COLO668 (cell line): ENCODE data around the gene MRS2.

ENCODE experiments used
- DNase-seq: peaks from one replicate; lab custom pipeline; 2025; ENCODE audit not compliant: unreplicated experiment; lab: John Stamatoyannopoulos, UW

The MRS2 gene

DNA sequence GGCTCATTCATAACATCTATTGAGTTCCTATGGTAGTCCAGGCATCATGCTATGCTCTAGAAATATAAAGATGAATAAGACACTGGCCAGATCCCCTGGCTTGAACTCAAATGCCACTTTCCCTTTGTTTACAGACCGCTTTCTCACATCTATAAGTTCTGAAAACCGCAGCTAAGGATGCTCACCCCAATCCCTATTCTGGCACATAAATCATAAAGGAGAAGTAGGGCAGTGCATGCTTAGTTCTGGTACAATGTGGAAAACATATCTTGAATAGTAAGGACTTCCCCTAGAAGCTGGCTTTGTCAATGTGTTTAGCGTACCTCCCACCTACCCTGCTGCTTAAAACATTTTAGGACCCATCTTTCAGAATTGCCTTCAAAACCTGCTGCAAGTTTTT lies 26.4 kb downstream of the MRS2 start:
- no peak for DNase-seq

DNA sequence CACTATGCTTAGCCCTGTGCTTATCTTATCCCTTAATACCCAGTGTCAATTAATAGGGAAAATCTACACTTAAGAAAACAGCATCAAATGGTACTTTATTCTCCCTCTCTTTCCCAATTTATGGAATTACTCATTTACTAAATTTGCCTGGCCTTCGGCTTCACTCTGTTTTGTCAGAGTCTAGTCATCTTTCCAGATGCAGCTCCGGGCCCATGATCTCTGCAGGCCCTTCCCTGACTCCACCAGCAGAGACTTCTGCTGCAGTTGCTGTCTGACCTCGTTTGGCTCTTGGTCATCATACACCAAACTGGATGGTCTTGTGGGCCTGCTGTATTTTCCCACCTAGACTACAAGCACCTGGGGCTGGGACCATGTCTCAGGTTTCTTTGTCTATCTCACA lies 27.4 kb downstream of the MRS2 start:
- DNase-seq: no peak

DNA sequence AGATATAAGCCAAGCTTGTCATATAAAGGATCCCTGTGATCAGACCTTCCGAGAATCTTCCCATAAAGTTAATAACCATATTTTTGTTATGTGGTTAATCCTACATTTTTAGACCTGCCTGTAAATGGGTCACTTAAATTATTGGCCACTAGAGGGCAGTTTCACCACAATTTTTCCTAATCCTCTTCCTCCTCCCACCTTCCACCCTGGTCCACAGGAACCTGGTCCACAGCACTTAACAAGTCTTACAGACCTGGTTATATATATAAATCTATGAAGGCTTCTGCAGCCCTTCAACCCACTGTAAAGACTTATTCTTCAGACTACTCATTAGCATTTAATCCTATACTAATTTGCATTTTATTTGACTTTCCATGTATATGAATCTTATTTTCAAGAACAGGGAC lies 28.3 kb downstream of the MRS2 start:
- peak; percentile 6 for DNase-seq

DNA sequence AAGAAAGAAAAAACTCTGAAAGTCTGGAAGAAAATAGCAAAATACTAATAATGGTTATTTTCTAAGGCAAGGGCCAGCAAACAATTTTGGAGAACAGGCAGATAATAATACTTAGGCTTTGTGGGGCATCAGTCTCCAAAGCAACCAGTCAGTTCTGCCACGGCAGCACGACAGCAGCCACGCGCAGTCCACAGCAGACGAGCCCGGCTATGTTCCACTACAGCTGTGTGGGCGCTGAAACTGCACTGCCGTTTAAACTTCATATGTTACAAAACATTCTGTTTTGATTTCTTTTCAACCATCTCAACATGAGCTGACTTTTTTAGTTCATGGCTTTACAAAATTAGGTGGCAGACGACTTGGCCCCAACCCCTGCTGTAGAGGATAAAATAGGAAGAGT lies 29.9 kb downstream of the MRS2 start:
- DNase-seq: no peak

DNA sequence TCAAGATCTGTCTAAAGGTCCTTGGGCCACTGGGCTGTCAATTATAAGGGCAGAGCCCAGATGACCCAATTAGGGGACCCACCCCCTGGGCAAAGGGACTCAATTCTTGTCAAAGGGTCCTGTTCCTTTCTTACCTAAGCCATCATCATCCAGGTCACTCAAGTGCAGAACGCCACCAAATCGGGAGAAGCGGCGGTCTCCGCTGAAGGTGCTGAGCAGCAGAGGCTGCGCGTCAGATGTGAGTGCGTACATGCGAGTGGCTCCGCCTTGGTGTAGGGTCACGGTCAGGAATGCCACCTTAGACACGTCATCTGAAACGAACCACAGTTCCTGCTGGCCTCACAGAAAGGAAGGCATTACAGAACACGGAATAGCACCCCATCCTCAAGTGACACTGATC lies 34.2 kb downstream of the MRS2 start:
- no peak for DNase-seq

DNA sequence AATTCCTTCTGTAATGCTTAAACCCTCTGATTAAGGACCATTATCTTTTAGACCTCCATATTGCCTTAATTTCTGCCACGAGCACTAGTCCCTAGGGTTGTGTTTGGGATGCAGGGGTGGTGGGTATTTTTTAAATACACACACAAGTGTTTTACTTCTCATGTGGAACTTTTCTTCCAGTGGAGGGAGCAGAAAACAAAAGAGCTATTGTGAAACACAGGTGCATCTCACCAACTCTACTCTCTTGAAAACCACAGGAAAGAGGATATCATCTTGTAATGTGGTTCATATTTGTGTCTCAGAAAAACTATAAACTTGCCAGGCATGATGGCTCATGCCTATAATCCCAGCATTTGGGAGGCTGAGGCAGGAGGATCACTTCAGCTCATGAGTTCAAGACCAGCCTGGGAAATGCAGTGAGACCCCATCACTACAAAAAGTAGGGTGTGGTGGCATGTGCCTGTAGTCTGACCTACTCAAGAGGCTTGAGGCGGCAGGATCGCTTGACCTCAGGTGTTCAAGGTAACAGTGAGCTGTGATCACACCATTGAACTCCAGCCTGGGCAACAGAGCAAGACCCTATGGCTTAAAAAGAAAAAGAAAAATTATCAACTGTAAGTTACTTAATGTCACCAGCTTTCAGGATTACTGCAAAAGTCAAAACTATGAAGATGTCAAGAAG lies 37.3 kb downstream of the MRS2 start:
- no peak for DNase-seq

DNA sequence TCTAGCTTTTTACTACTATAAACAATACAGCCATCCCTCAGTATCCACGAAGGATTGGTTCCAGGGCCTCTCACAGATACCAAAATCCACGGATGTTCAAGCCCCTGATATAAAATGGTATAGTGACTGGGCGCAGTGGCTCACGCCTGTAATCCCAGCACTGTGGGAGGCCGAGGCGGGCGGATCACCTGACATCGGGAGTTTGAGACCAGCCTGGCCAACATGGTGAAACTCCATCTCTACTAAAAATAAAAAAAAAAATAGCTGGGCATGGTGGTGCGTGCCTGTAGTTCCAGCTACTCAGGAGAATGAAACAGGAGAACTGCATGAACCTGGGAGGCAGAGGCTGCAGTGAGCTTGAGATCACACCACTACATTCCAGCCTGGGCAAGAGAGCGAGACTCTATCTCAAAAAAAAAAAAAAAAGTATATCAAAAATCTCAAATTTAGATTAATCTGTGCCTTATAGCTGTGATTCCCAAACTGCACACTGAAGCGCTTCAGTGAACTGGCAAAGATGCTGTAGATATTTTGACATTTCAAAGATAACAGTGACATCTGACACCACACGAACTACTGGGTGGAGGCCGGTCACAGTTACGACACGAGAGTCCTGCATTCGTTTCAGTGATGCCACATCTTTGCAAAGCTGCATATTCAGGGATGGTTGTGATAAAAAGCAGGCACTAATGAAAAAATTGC lies 38.3 kb downstream of the MRS2 start:
- no peak for DNase-seq

DNA sequence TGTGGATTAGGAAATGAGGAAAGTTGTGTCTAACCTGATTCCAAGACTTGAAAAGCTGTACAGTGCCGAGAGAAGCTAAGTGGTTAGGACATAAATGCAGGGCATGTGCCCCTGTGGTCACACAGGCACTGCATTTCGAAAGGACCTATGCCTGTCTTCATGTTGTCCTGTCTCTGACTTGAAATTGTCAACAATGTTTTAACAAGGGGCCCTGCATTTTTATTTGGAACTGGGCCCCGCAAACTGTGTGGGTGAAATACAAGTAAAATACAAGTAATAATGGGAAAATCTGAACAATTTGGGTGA lies 38.8 kb downstream of the MRS2 start:
- DNase-seq: no peak

DNA sequence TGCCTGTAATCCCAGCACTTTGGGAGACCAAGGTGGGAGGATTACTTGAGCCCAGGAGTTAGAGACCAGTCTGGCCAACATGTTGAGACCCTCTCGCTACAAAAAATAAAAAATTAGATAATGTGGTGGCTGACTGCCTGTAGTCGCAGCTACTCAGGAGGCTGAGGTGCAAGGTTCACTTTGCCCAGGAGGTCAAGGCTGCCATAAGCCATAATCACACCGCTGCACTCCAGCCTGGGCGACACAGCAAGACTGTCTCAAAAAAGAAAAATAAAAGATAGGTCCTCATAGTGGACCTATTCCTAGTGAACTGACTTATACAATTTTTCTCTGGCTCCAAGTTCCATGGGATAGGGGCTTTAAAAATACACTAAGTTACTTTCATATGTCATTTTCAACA lies 41.9 kb downstream of the MRS2 start:
- no peak for DNase-seq

DNA sequence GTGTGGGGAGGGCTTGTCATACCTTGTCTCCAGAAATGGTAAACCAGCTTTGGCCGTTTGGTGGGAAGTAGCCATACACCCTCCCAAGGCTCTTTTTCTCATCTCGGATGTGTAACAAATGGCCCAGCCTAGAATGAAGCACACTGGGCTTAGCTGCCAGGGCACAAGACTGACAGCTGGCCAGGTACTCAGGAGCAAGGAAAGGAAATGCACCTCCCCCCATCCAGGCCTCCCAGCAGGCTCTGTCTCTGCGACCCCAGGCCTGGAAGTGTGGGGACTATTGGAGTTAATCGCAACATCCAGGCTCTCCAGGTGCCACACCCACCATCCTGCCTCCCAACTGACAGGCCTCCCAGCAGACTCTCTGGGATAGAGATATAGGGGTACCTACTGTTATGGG lies 43.0 kb downstream of the MRS2 start:
- DNase-seq: no peak

DNA sequence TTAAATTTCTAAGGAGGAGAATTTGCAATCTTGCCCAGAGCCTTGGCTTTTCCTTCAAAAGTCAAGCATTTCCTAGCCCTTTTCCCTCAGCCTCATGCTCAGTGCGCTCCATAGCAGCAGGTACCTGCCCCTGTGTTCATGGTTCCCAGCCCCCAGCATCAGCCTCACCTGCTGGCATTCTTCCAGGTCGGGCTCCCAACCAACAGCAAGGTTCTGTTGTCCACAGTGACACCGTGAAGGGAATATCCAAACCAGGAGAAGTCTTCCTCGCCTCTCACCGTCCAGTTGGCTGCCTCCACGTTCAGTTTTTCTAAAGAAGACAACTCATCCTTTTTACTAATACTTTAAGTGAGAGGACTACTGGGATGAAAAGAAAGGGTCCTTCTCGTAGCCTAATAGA lies 43.9 kb downstream of the MRS2 start:
- no peak for DNase-seq

DNA sequence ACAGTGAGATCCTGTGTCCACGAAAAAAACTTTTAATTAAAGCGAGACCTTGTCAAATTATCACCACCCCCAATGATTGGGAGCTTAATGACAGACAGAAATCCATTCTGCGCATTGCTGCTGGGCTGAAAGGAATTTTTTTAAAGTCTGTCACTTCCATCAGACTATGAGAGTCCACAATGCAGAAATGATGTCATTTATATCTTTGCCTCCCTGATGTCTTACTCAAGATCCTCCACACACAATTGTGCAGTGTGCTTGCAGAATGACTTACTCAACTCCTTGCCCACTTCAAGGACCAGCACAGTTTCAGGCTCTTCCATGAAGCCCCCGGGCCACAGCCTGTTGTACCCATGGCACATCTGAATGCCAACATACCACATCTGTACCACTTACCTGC lies 45.7 kb downstream of the MRS2 start:
- no peak for DNase-seq

DNA sequence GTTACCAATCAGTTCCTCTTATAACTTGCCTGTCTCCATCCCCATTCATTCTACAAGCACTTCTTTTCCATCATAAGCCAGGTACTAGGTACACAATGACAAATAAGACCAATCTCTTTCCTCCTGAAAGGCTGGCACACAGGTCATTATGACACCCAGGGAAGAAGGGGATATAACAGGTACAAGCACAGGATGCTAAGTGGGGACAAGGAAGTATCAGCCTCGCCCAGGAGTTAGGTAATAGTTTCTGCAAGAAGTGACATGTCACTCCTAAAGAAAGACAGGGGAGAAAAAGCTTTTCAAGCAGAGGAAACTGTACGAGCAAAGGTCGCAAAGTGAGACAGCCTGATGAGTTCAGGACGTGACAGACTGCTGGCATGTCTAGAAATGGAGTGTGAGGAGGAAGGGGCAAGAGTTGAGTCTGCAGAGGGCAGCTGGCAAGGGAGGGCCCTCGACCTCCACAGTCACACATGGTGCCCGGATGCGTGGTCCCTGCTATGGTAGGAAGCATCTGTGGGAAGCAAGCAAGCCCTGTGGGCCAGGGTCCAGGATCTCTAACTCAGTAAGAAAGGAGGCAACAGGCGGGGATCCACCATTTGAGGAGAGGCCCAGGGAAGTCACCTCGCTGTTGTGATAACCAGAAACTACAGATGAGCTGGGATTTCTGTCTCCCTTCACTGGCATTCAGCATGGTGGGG lies 46.2 kb downstream of the MRS2 start:
- DNase-seq: no peak

DNA sequence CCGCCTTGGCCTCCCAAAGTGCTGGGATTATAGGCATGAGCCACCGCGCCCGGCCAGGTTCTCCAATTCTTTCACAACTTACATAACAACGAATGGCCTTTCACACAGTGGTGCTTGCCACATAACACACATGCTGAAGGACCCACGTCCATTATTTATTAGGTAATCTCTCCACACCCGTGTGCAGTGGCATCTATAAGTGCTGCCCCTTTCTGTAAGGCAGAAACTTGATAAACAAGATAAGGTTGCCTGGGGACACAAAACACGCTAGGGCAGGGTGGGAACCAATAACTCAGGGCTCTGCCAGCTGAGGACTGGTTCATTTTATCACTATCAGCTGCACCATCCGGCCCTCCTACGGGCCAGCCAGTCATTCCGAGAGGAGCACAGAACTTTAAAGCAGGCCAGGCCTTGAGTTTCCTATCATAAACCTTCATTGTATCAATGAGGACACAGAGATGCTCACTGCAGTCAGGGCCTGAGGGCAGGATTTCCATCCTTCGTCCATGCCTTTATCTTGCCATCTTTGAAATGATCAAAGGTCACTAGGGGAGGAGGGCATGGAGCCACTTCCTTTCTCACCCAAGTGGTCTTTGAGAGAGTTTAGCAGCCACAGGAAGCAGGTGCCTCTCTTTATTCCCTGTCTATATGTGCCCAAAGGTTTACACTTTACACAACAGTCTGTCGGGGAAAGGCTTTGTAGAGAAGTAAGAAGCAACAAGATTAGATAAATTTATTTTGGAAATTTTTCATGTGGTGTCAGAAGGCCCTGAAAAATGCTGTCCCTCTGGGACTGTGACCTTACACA lies 49.0 kb downstream of the MRS2 start:
- no peak for DNase-seq

DNA sequence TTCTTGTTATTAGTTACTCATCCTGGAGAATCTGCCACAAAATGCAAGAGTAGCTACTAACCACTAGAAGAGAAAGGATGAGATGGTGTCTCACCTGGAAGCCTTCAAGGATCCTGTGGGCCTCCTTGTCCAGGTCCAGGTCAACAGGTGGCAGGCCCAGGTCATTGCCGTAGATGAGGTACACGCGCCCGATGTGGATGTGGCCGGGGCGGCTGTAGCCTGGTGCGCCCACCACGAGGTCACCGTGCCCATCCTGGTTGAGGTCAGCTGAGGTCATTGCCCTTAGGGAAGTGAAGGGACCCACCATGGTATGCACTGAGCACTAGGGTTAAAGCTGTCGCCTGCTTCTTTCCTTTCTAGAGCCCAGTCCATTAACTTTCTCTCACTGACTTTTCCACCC lies 51.2 kb downstream of the MRS2 start:
- no peak for DNase-seq

DNA sequence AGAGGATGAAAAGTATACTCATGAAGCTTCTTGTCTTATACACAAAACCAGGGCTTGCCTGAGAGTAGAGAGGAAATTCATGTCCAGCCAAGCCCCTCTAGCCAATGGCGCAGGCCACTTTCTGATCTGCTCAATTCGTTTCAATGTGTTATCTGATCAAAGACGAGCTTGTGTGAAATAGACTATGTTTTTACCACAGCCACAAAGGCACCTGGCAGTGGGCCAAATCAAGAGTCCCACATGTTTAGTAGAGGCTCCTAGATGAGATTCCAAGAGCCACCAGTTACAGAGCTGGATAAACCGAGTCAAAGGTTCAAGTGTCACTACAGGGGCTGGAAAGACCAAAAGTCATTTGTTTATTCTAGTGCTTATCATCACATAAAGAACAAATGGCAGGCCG lies 51.7 kb downstream of the MRS2 start:
- DNase-seq: no peak

DNA sequence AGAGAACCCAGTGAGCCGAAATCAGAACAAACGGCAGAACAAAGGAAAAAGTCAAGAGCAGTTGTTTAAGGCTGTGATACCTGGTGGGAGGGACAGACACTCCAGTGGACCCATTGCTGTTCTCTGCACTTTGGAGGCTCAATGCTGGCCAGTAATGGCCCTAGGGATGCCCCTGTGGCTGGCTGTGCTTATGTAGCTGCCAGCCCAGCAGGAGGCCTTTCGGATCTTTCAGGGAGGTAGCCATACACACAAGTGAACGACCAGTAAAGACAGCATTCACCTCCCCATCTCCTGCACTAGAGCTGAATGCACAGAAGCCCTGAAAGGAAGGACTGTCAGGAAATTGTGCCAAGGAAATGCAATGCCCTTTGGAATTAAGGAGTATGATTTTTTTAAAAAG lies 52.3 kb downstream of the MRS2 start:
- no peak for DNase-seq

DNA sequence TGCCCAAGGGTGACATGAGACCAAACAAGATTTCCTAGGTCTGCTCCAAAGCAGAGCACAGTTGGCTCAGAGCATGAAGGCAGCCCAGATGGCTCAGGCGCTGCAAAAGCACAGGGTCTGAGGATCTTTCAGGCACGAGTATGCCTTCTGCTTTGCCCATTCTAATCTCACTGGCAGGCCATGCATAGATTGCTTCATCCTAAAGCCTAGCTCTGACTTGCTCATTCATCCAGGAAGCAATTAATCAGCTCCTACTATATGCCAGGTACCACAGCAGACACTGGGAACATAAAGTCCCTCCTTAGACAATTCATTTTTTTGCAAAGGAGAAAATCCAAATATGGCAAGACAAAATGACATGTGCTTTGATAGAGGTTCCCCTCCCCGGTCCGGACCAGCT lies 55.4 kb downstream of the MRS2 start:
- no peak for DNase-seq

DNA sequence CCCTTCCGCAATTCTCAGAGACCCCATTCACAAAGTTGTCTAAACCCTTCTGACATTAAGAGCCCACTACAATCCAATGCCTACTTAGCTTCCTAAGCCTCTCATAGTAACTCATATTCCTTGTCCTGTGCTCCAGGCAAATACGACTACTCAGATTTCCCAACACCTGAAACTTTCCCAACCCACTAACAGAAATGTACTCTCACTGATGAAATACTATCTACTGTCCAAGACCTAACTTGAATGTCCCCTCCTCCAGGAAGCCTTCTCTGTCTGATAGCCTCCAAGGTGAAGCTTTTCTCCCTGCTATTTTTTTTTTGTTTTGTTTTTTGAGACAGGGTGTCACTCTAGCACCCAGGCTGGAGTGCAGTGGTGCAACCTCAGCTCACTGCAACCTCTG lies 56.2 kb downstream of the MRS2 start:
- no peak for DNase-seq

DNA sequence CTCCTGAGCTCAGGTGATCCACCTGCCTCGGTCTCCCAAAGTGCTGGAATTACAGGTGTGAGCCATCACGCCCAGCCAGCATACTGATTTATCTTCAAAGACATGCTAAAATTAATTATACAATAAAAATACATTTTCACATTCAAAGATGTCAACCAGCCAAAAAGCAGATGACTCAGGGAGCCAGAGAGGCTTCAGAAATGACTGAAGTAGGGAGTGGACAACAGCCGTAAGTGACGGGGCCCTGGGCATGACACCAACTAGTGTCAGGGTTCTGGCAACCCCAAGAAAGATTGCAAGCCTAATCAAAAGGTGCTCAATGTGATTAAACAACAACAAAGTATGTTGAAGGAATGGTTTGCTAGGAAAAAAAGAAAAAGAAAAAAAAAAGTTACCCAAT lies 58.2 kb downstream of the MRS2 start:
- no peak for DNase-seq

DNA sequence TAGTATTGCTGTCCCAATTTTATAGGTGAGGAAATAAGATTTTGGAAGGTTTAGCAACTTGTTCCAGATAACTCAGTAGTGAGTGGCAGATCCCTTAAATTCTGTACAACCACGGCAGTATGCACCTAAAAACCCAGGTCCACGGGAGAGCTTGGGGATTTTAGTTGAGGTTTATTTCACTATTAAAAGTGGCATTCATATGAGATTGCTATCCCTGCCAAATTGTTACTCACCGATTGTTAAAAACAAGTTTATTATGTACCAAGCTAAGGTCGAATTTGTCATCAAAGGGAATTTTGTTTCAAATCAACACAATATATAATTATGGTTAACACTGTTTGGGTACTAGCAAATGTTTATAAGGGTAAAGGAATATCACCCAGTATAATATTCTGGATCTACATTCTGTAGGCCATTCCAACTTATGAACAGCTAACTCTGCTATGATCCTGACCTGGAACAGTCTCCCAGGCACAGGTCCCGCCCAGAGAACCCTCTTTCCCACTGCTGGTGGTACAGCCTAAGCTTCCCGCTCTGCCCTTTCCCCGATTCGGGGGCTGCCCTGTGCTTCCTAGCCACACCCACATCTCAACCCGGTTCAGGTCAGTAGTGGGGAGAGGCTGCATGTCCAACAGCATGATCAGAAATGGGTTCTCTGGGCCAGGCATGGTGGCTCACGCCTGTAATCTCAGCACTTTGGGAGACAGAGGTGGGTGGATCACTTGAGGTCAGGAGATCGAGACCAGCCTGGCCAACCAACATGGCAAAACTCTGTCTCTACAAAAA lies 61.7 kb downstream of the MRS2 start:
- no peak for DNase-seq
